Panc1 (cell line): ENCODE data around the gene BCLAF1. TPM values are rescaled to one million over a fixed set of nuclear protein-coding genes. Genes with fewer than 3 reads are reported as not detected.

Source experiments
- ATAC-seq: fragments of 200-7000 bp; cut with Tn5 transposase; 2 replicates; pipeline ENCODE4 v1.9.1; 2020; ENCODE audit warnings: mild to moderate bottlenecking, moderate library complexity
- BruUV-seq: library from RNA; stranded (reverse); fragments of 400-500 nt; replicated peaks from 2 replicates; lab custom pipeline; 2021; lab: Mats Ljungman, UMichigan
- CTCF ChIA-PET: fragments of 300-600 bp; sonication (Branson Sonifier 250); formaldehyde crosslinking; loops from one replicate; lab custom pipeline; 2022; ENCODE audit warnings: antibody characterized with exemption; lab: Charles Lee
- POLR2A ChIA-PET: fragments of 300-600 bp; sonication (Branson Sonifier 250); formaldehyde crosslinking; loops from one replicate; lab custom pipeline; 2022; ENCODE audit warnings: antibody characterized with exemption; lab: Charles Lee
- DNase-seq: peaks from one replicate; pipeline ENCODE4 v3.0.0-alpha.2; 2010; ENCODE audit warnings: low read depth, low spot score
- H3K27ac ChIP-seq: 2 replicates; pipeline ENCODE4 v1.5.1; 2011; ENCODE audit warnings: mild to moderate bottlenecking, low read length, inconsistent platforms
- H3K27me3 ChIP-seq: fragments of 200-500 bp; sonication (Bioruptor generic); 2 replicates; pipeline ENCODE4 v1.6.0; 2014; ENCODE audit warnings: low read length, inconsistent platforms; ENCODE audit not compliant: control insufficient read depth, insufficient read depth
- H3K36me3 ChIP-seq: fragments of 200-500 bp; sonication (Bioruptor generic); 2 replicates; pipeline ENCODE4 v1.5.1; 2014; ENCODE audit warnings: inconsistent platforms, mild to moderate bottlenecking, low read length, moderate library complexity; ENCODE audit not compliant: control insufficient read depth, insufficient read depth
- H3K4me1 ChIP-seq: 2 replicates; pipeline ENCODE4 v1.5.1; 2011; ENCODE audit warnings: inconsistent platforms, mild to moderate bottlenecking, low read length, moderate library complexity; ENCODE audit not compliant: control insufficient read depth, insufficient read depth
- H3K4me3 ChIP-seq, 2 experiments: 2 replicates each; pipeline ENCODE4 v1.5.1; 2011 to 2012; ENCODE audit warnings: low read depth in 2 of 2, low read length in 2 of 2, mild to moderate bottlenecking in 2 of 2, inconsistent platforms in 1 of 2, moderate library complexity in 1 of 2
- H3K9me3 ChIP-seq: fragments of 200-500 bp; sonication (Bioruptor generic); 2 replicates; pipeline ENCODE4 v1.5.1; 2014; ENCODE audit warnings: low read depth, mild to moderate bottlenecking, inconsistent platforms, low read length, moderate library complexity; ENCODE audit not compliant: control insufficient read depth, insufficient read depth
- POLR2AphosphoS5 ChIP-seq: IDR thresholded peaks from 2 replicates; pipeline ENCODE4 v1.6.1; 2012; ENCODE audit warnings: mild to moderate bottlenecking, low read depth, low read length, moderate library complexity
- SIN3A ChIP-seq: IDR thresholded peaks from 2 replicates; pipeline ENCODE4 v1.6.1; 2012; ENCODE audit warnings: low read depth, mild to moderate bottlenecking, low read length, moderate library complexity, borderline replicate concordance; ENCODE audit not compliant: insufficient read depth
- TCF7L2 ChIP-seq: IDR thresholded peaks from 2 replicates; pipeline ENCODE4 v1.6.1; 2011; ENCODE audit warnings: mild to moderate bottlenecking, low read depth, low read length, inconsistent platforms
- in situ Hi-C: cut with HindIII; loops from 2 replicates; pipeline ENCODE4 v1.10.0; 2016; ENCODE audit warnings: low sequenced_read_pairs, low pct_unique_long_range_greater_than_20kb
- intact Hi-C: fragments of 100-400 bp; cut with micrococcal nuclease; formaldehyde crosslinking; loops from one replicate; pipeline ENCODE4 v1.10.0; 2022; ENCODE audit not compliant: unreplicated experiment
- total RNA-seq: library from RNA; stranded (reverse); gene quantifications from one replicate; pipeline ENCODE4 v1.2.1, GENCODE V29; 2021; ENCODE audit not compliant: unreplicated experiment
- TF ChIP-seq, protein P1 (sequence below), 2 experiments: IDR thresholded peaks; 2 replicates each; pipeline ENCODE4 v1.6.1; 2011 to 2012; ENCODE audit warnings: low read depth in 2 of 2, control low read depth in 1 of 2, low read length in 1 of 2, mild to moderate bottlenecking in 1 of 2, moderate library complexity in 1 of 2; ENCODE audit not compliant: insufficient read depth in 1 of 2
- TF ChIP-seq, protein P2 (sequence below): fragments of 450-650 bp; IDR thresholded peaks from 2 replicates; pipeline ENCODE4 v1.5.1; 2017; ENCODE audit warnings: mild to moderate bottlenecking

The BCLAF1 gene
- total RNA-seq, 1 experiment from 2014 or later, result 151 TPM

- no peaks in the 10 kb centered on the region for H3K4me1 ChIP-seq
- no peak overlapping the region for H3K4me3 ChIP-seq
- ChIA-PET POLR2A (no interaction called here), CTCF (no interaction called here)
- BruUV-seq, result no TSS peak
- peaks cover 3% of the 10 kb centered on the region; the same call in 1 of the 2 replicates for H3K27me3 ChIP-seq
- intact Hi-C loops, result loop anchor here (5.0 kb wide), 1 partner anchor 66 kb away; the partner anchor contains the start of gene MTFR2
- no peaks in the 10 kb centered on the region for H3K36me3 ChIP-seq
- no peak overlapping the region for H3K27ac ChIP-seq
- in situ Hi-C loops, result no loop called here
- no peak for DNase-seq
- H3K9me3 ChIP-seq, result no peaks in the 10 kb centered on the region
- no peak for ATAC-seq
- TF ChIP-seq, protein P1, sequence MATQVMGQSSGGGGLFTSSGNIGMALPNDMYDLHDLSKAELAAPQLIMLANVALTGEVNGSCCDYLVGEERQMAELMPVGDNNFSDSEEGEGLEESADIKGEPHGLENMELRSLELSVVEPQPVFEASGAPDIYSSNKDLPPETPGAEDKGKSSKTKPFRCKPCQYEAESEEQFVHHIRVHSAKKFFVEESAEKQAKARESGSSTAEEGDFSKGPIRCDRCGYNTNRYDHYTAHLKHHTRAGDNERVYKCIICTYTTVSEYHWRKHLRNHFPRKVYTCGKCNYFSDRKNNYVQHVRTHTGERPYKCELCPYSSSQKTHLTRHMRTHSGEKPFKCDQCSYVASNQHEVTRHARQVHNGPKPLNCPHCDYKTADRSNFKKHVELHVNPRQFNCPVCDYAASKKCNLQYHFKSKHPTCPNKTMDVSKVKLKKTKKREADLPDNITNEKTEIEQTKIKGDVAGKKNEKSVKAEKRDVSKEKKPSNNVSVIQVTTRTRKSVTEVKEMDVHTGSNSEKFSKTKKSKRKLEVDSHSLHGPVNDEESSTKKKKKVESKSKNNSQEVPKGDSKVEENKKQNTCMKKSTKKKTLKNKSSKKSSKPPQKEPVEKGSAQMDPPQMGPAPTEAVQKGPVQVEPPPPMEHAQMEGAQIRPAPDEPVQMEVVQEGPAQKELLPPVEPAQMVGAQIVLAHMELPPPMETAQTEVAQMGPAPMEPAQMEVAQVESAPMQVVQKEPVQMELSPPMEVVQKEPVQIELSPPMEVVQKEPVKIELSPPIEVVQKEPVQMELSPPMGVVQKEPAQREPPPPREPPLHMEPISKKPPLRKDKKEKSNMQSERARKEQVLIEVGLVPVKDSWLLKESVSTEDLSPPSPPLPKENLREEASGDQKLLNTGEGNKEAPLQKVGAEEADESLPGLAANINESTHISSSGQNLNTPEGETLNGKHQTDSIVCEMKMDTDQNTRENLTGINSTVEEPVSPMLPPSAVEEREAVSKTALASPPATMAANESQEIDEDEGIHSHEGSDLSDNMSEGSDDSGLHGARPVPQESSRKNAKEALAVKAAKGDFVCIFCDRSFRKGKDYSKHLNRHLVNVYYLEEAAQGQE (IDR thresholded peaks at IDR 0.05; ENCODE audit: insufficient read depth in 1 of 2, low read depth in 2 of 2, low read length in 1 of 2), result no peak
- TF ChIP-seq, protein P2, sequence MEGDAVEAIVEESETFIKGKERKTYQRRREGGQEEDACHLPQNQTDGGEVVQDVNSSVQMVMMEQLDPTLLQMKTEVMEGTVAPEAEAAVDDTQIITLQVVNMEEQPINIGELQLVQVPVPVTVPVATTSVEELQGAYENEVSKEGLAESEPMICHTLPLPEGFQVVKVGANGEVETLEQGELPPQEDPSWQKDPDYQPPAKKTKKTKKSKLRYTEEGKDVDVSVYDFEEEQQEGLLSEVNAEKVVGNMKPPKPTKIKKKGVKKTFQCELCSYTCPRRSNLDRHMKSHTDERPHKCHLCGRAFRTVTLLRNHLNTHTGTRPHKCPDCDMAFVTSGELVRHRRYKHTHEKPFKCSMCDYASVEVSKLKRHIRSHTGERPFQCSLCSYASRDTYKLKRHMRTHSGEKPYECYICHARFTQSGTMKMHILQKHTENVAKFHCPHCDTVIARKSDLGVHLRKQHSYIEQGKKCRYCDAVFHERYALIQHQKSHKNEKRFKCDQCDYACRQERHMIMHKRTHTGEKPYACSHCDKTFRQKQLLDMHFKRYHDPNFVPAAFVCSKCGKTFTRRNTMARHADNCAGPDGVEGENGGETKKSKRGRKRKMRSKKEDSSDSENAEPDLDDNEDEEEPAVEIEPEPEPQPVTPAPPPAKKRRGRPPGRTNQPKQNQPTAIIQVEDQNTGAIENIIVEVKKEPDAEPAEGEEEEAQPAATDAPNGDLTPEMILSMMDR, result no peak
- TF ChIP-seq POLR2AphosphoS5, result no peak
- TF ChIP-seq SIN3A, result no peak
- no peak for TF ChIP-seq TCF7L2
Measured at GRCh38 chr6:136318676-136319075, 29.0 kb upstream of the BCLAF1 start.

DNA sequence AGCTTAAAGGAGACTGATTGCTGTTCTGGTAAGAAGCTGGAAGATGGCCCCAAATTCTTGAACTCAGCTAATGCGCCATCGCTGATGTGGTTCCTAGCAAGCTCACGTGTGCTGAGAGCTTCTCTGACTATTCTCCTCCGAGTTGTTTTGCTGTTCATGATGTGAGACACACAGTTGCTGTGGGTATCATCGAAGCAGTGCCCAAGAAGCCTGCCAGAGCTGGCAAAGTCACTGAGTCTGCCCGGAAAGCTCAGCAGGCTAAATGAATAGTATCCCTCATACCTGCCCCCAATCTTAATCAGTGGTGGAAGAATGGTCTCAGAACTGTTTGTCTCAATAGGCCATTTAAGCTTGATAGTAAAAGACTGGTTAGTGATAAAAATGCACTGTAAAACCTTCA lies 28.3 kb upstream of the BCLAF1 start:
- Histone ChIP-seq H3K27ac (no peak overlapping the region), H3K9me3 (no peaks in the 10 kb centered on the region), H3K4me1 (no peaks in the 10 kb centered on the region), H3K36me3 (no peaks in the 10 kb centered on the region), H3K4me3 (no peak overlapping the region), H3K27me3 (peaks cover 3% of the 10 kb centered on the region; the same call in 1 of the 2 replicates)
- TF ChIP-seq TCF7L2 (no peak), SIN3A (no peak), POLR2AphosphoS5 (no peak)
- TF ChIP-seq, protein P1 (IDR thresholded peaks at IDR 0.05; ENCODE audit: insufficient read depth in 1 of 2, low read depth in 2 of 2, low read length in 1 of 2), result no peak
- TF ChIP-seq, protein P2, result no peak
- DNase-seq, result no peak
- ChIA-PET CTCF (interaction anchor here (0.7 kb wide), 2 partner anchors 182 to 878 kb away, joined by 3 to 4 read pairs; no protein-coding TSS in a partner anchor), POLR2A (no interaction called here)
- in situ Hi-C loops, result no loop called here
- intact Hi-C loops, result loop anchor here (5.0 kb wide), 1 partner anchor 66 kb away; the partner anchor contains the start of gene MTFR2
- BruUV-seq, result no TSS peak
- ATAC-seq, result no peak
